ENCODE measurements around the gene AFM.

Gene AFM, protein sequence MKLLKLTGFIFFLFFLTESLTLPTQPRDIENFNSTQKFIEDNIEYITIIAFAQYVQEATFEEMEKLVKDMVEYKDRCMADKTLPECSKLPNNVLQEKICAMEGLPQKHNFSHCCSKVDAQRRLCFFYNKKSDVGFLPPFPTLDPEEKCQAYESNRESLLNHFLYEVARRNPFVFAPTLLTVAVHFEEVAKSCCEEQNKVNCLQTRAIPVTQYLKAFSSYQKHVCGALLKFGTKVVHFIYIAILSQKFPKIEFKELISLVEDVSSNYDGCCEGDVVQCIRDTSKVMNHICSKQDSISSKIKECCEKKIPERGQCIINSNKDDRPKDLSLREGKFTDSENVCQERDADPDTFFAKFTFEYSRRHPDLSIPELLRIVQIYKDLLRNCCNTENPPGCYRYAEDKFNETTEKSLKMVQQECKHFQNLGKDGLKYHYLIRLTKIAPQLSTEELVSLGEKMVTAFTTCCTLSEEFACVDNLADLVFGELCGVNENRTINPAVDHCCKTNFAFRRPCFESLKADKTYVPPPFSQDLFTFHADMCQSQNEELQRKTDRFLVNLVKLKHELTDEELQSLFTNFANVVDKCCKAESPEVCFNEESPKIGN

DNA sequence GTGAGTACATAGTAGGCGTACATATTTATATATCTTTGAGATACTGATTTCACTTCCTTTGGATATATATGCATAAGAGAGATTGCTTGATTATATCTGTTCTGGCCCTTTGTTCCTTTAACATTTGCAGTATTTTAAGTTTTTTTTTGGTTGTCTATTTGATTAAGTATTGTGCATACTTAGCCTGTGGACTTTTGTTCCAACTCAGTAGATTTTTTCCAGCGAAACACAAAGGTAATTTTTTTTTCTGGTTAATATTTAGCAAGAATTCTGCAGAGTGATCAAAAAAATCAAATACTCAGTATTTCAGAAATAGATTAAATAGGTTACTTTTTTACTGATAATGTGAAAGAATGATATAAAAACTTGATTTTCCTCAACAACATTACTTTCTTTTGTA lies at the start of gene AFM:
TSS of gene AFM (plus strand) at position 388 of the 400 bp plus-strand sequence. CDS start 31 bp downstream, outside the sequence.
- Mint-ChIP-seq H3K4me1 (no peaks in the 10 kb centered on the region), H3K4me3 (no peak within 1 kb of the TSS), H3K27ac (no peak within 1 kb of the TSS), H3K27me3 (peaks cover 5 to 20% of the 10 kb centered on the region in 2 donors), H3K36me3 (no peaks in the 10 kb centered on the region), H3K9me3 (peaks cover 0 to 1% of the 10 kb centered on the region in 2 donors)
- DNase-seq: no peak
- ATAC-seq (replicated peaks): no peak

DNA sequence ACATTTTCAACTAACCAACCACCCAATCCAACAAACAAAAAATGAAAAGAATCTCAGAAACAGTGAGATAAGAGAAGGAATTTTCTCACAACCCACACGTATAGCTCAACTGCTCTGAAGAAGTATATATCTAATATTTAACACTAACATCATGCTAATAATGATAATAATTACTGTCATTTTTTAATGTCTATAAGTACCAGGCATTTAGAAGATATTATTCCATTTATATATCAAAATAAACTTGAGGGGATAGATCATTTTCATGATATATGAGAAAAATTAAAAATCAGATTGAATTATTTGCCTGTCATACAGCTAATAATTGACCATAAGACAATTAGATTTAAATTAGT lies 49.8 kb upstream of the AFM start:
- no peak overlapping the region for H3K27ac Mint-ChIP-seq
- H3K36me3 Mint-ChIP-seq: no peaks in the 10 kb centered on the region
- no peak for DNase-seq
- H3K9me3 Mint-ChIP-seq: no peaks in the 10 kb centered on the region
- no peak for ATAC-seq (replicated peaks)
- H3K27me3 Mint-ChIP-seq: peaks cover 0 to 3% of the 10 kb centered on the region in 2 donors
- no peaks in the 10 kb centered on the region for H3K4me1 Mint-ChIP-seq
- no peak overlapping the region for H3K4me3 Mint-ChIP-seq

DNA sequence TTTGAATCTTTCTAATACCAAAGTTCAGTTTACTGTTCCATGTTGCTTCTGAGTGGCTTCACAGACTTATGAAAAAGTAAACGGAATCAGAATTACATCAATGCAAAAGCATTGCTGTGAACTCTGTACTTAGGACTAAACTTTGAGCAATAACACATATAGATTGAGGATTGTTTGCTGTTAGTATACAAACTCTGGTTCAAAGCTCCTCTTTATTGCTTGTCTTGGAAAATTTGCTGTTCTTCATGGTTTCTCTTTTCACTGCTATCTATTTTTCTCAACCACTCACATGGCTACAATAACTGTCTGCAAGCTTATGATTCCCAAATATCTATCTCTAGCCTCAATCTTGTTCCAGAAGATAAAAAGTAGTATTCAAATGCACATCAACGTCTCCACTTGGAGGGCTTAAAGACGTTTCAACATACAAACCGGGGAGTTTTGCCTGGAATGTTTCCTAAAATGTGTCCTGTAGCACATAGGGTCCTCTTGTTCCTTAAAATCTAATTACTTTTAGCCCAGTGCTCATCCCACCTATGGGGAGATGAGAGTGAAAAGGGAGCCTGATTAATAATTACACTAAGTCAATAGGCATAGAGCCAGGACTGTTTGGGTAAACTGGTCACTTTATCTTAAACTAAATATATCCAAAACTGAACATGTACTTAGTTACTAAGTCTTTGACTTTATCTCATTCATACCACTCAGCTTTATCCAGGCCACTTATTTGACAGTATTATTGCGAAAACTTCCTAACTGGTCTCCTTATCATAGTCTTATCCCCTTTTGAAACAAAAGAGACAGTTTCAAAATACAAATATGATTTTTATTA lies 49.2 kb upstream of the AFM start:
- H3K9me3 Mint-ChIP-seq: no peaks in the 10 kb centered on the region
- no peak overlapping the region for H3K27ac Mint-ChIP-seq
- H3K27me3 Mint-ChIP-seq: peaks cover 0 to 3% of the 10 kb centered on the region in 2 donors
- no peak for ATAC-seq (replicated peaks)
- H3K4me1 Mint-ChIP-seq: no peaks in the 10 kb centered on the region
- H3K36me3 Mint-ChIP-seq: no peaks in the 10 kb centered on the region
- H3K4me3 Mint-ChIP-seq: no peak overlapping the region
- DNase-seq: no peak

GRCh38 chr4:73433140-73433539 lies 48.4 kb upstream of the AFM start:
- H3K9me3 Mint-ChIP-seq: no peaks in the 10 kb centered on the region
- DNase-seq: no peak
- H3K27ac Mint-ChIP-seq: no peak overlapping the region
- H3K4me1 Mint-ChIP-seq: no peaks in the 10 kb centered on the region
- peaks cover 0 to 3% of the 10 kb centered on the region in 2 donors for H3K27me3 Mint-ChIP-seq
- no peak for ATAC-seq (replicated peaks)
- H3K36me3 Mint-ChIP-seq: no peaks in the 10 kb centered on the region
- no peak overlapping the region for H3K4me3 Mint-ChIP-seq

DNA sequence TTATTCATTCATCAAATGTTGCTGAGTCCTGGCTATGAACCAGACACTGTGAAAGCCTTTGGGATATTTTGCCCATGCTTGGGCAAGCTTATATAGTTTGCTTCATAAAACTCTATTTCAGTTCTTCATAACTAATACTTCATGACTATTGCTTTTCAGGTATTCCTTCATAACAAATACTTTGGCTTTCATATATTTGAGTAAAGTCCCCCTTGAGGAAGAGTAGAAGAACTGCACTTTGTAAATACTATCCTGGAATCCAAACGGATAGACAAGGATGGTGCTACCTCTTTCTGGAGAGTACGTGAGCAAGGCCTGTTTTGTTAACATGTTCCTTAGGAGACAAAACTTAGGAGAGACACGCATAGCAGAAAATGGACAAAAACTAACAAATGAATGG lies 47.2 kb upstream of the AFM start:
- Mint-ChIP-seq H3K27ac (no peak overlapping the region), H3K4me3 (no peak overlapping the region), H3K9me3 (no peaks in the 10 kb centered on the region), H3K27me3 (peaks cover 0 to 3% of the 10 kb centered on the region in 2 donors), H3K4me1 (no peaks in the 10 kb centered on the region), H3K36me3 (no peaks in the 10 kb centered on the region)
- no peak for ATAC-seq (replicated peaks)
- no peak for DNase-seq

GRCh38 chr4:73435984-73436383 lies 45.6 kb upstream of the AFM start, which contains the start of gene AFP:
Gene AFP (plus strand): TSS chr4:73436221. CDS start chr4:73436263, 42 bp downstream.
- Mint-ChIP-seq H3K9me3 (no peaks in the 10 kb centered on the region), H3K36me3 (no peaks in the 10 kb centered on the region), H3K27ac (no peak within 1 kb of the TSS), H3K27me3 (peaks cover 0 to 3% of the 10 kb centered on the region in 2 donors), H3K4me3 (no peak within 1 kb of the TSS), H3K4me1 (no peaks in the 10 kb centered on the region)
- ATAC-seq (replicated peaks): no peak
- DNase-seq: no peak

GRCh38 chr4:73436674-73437557 lies 44.6 kb upstream of the AFM start:
- Mint-ChIP-seq H3K27ac (no peak overlapping the region), H3K4me3 (no peak overlapping the region), H3K36me3 (no peaks in the 10 kb centered on the region), H3K9me3 (no peaks in the 10 kb centered on the region), H3K4me1 (no peaks in the 10 kb centered on the region), H3K27me3 (peaks cover 0 to 3% of the 10 kb centered on the region in 2 donors)
- no peak for DNase-seq
- no peak for ATAC-seq (replicated peaks)

DNA sequence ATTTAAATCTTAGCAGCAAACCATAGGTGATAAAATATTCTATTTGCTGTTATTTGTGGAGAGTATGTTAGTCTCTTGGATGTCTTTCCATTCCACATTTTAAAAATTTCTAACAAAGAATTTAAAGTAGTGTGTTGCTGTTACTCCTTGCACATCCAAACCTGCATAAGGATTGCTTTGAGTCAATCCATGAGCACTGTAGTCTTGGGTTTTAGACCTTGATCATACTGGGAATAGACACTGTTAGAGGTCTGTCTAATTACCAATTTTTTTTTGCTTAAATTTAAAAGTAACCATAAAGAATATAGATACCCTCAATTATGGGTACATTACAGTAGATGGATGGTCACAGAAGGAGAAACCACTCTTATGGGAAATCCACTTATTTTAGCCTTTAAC lies 44.0 kb upstream of the AFM start:
- Mint-ChIP-seq H3K4me3 (no peak overlapping the region), H3K9me3 (no peaks in the 10 kb centered on the region), H3K27me3 (peaks cover 0 to 3% of the 10 kb centered on the region in 2 donors), H3K4me1 (no peaks in the 10 kb centered on the region), H3K36me3 (no peaks in the 10 kb centered on the region), H3K27ac (no peak overlapping the region)
- no peak for ATAC-seq (replicated peaks)
- no peak for DNase-seq

DNA sequence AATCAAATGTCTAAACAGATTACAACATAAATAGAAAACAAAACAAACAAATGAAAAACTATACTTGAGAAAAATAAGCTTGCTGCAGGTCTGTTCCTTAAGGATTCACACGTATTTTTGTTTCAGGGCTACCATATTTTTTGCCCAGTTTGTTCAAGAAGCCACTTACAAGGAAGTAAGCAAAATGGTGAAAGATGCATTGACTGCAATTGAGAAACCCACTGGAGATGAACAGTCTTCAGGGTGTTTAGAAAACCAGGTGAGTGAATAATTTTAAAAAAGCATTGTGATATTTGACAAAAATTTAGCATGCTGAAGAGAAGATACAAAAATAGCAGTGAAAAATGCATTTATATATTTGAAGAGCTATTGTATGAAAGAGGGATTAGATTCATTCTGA lies 43.5 kb upstream of the AFM start:
- DNase-seq: no peak
- H3K9me3 Mint-ChIP-seq: no peaks in the 10 kb centered on the region
- no peak for ATAC-seq (replicated peaks)
- no peaks in the 10 kb centered on the region for H3K36me3 Mint-ChIP-seq
- no peaks in the 10 kb centered on the region for H3K4me1 Mint-ChIP-seq
- H3K27ac Mint-ChIP-seq: no peak overlapping the region
- no peak overlapping the region for H3K4me3 Mint-ChIP-seq
- peaks cover 0 to 3% of the 10 kb centered on the region in 2 donors for H3K27me3 Mint-ChIP-seq

DNA sequence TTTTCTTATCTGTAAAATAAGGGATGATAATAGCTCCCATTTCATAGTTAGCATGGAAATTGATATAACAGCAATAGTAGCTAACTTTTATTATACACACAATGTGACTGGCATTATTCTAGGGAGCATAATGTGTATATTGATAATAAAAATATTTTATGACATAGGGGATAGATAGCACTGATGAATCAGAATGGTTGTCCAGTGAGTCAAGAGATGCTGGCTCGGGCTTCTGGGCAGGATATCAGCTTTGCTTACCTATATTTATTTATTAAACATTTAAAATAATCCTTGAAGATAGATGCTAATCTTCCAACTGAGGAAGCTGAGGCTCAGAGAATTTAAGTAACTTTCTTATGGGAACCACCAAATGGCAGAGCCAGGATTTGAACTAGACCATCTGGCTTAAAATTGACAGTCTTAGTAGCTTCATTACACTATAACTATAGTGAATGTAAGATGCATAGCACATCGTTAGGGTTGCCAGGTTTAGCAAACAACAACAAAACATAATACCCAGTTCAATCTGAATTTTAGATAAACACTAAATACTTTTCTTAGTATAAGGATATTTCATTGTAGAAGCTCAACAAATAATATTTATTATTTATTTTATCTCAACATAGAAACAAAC lies 42.8 kb upstream of the AFM start:
- Mint-ChIP-seq H3K9me3 (no peaks in the 10 kb centered on the region), H3K27me3 (peaks cover 0 to 3% of the 10 kb centered on the region in 2 donors), H3K4me1 (no peaks in the 10 kb centered on the region), H3K36me3 (no peaks in the 10 kb centered on the region), H3K27ac (no peak overlapping the region), H3K4me3 (no peak overlapping the region)
- DNase-seq: no peak
- ATAC-seq (replicated peaks): no peak

DNA sequence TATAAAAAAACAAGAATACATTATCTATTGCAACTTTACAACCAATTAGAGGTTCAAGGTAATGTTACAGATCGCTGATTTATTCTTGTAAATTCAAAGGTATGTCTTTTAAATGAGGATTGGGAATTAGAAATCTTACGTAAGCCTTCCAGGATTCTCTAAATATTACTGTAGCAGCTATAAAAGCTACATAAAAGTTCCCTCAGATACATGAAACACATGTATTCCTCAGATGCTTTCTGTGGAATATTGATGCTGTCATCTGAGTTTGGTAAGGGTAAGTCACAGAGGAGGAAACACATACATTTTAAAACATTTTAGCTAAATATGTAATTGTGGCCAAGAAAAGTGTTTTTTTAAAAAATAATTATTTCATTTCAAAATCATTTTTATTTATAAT lies 42.1 kb upstream of the AFM start:
- H3K27me3 Mint-ChIP-seq: peaks cover 0 to 1% of the 10 kb centered on the region in 2 donors
- DNase-seq (no peak), ATAC-seq (replicated peaks) (no peak)
- no peak overlapping the region for H3K27ac Mint-ChIP-seq
- no peak overlapping the region for H3K4me3 Mint-ChIP-seq
- H3K9me3 Mint-ChIP-seq: no peaks in the 10 kb centered on the region
- no peaks in the 10 kb centered on the region for H3K4me1 Mint-ChIP-seq
- no peaks in the 10 kb centered on the region for H3K36me3 Mint-ChIP-seq

GRCh38 chr4:73439991-73440390 lies 41.6 kb upstream of the AFM start:
- Mint-ChIP-seq H3K27ac (no peak overlapping the region), H3K36me3 (no peaks in the 10 kb centered on the region), H3K4me1 (no peaks in the 10 kb centered on the region), H3K4me3 (no peak overlapping the region), H3K27me3 (no peaks in the 10 kb centered on the region), H3K9me3 (no peaks in the 10 kb centered on the region)
- DNase-seq (no peak), ATAC-seq (replicated peaks) (no peak)

- ATAC-seq (replicated peaks) (no peak), DNase-seq (no peak)
- Mint-ChIP-seq H3K4me1 (no peaks in the 10 kb centered on the region), H3K36me3 (no peaks in the 10 kb centered on the region), H3K9me3 (no peaks in the 10 kb centered on the region), H3K4me3 (no peak overlapping the region), H3K27me3 (peaks cover 0 to under 1% of the 10 kb centered on the region in 2 donors), H3K27ac (no peak overlapping the region)
These were observed 40.9 kb upstream of the AFM start for GRCh38 chr4:73440653-73441052.
